HG02885 (cell line): ENCODE data around the gene NOL4L.

Source experiments
- ATAC-seq: cut with Tn5 transposase; IDR thresholded peaks from one replicate; pipeline ENCODE4 v1.9.1; 2021; ENCODE audit warnings: mild to moderate bottlenecking; ENCODE audit not compliant: unreplicated experiment, poor library complexity

NOL4L gene

DNA sequence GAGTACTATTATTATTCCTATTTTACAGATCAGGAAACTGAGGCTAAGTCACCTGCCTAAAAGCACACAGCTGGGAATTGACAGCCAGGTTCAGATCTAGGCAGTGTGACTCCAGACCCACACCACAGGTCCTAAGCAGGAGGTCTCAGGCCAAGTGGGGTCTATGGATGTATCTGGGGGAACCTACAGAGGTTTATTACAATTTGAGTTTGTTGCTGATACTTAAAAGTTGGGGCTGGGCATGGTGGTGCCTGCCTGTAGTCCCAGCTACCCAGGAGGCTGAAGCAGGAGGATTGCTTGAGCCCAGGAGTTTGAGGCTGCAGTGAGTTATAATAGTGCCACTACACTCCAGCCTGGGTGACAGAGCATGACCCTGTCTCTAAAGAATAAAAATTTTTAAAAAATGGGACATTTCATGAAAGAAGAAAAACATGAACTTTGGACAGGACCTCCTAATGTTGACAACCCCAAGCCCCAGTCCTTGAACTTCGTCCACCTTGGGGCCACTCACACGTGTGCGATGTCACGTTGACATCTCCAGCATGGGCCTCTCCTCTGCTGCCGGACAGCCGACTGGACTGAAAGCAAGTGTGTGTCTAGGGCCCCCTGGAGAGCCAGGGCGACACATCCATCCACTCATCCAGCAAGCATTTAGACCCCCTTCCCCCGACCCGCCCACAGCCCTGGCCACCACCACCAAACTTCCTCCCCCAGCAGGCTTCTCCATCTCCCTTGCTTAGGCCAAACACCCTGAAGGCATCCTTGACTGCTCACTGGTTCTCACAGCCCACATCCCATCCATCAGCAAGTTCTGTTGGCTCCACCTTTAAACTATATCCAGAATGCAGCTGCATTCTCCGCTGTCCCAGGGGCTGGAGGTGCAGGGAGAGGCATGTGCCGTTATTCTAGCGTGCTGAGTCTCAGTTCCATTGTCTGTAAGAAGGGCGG lies 40.0 kb downstream of the NOL4L start:
- ATAC-seq, result no peak

DNA sequence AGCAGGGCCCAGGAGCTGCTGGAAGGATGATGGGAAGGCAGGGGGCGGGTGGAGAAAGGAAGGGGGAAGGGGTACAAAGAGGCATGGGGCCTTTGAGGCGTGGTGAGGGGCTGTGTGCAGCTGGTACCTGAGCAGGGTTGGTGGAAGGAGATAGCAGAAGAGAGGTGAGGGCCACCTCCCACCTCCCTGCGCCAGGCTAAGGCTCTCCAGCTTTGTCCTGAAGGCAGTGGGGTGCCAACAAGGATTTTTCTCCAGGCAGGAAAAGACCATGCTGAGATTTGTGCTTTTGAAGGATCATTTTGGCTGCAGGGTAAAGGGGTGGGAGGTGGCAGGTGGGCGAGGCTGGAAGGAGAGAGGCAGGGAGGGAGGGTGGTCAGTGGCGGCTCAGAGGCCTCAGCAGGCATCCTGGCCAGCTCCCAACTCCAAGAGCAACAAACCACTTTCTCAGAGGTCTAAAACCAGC lies 40.8 kb downstream of the NOL4L start:
- ATAC-seq, result no peak

DNA sequence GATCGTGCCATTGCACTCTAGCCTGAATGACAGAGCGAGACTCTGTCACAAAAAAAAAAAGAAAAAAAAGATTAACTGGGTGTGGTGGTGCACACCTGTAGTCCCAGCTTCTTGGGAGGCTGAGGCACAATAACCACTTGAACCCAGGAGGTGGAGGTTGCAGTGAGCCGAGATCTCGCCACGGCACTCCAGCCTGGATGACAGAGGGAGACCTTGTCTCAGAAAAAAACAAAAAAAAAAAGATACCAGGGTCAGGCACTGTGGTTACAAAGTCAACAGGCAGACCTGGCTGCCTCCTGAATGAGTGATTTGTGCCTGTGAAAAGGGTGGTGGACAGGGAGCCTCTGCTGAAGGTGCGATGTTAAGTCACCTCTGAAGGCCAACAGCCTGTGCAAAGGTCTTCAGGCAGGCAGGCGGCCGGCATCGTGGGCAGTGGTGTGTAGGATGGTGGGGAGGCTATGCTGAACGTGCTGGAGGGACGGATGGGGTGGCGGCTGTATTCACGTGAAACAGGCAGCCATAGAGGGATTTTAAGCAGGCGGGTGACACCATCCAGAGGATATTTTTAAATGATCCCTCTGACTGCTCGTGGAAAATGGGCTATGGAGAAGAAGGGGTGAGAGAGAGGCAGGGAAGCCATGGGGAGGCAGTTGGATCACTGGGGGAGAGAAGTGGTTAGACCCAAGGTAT lies 41.4 kb downstream of the NOL4L start:
- no peak for ATAC-seq

GRCh38 chr20:32542259-32542615 lies 42.9 kb downstream of the NOL4L start:
- no peak for ATAC-seq

DNA sequence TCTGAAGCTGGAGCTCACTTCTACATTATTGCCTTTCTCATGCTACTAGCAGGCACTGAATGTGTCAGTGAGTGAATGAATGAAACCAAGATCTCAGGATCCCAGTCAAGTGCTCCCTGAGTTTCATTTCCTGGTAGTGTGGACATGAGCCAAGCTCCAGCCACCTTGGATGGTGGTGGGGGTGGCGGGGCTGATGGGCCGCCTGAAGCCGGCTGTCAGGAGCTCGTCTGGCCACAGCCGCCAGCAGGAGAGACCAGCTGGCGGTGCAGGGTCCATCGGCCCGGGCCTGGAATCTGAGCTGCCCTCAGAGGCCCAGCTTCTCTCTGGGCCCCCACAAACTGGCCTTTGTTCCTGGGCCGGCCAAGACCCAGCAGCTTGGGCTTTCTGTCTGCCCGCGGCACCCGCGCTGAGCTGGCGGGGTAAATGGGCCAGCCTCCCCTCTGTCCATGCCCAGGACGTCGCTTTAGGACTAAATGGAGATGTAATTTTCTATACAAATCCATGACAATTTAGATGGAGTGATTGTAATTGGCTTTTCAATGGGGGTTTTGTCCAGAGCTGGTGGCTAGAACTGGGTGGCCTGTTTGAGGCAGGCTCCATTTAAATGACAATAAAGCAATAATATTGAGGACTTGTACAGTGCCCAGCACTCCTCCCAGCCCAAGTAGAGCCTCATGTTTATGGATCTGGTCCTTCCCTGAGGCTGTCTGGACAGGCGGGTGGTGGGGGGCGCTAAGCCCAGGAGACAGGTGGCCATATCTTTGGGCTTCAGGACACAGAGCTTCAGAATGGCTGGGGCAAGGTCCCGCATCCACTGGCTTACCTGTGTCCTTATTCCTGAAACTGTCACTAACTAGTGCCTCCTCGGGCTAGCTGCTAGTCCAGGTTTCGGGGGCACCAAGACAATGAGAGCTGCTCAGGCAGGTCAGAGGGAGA lies 43.5 kb downstream of the NOL4L start:
- ATAC-seq, result no peak

GRCh38 chr20:32539817-32540675 lies 45.1 kb downstream of the NOL4L start:
- ATAC-seq, result no peak

DNA sequence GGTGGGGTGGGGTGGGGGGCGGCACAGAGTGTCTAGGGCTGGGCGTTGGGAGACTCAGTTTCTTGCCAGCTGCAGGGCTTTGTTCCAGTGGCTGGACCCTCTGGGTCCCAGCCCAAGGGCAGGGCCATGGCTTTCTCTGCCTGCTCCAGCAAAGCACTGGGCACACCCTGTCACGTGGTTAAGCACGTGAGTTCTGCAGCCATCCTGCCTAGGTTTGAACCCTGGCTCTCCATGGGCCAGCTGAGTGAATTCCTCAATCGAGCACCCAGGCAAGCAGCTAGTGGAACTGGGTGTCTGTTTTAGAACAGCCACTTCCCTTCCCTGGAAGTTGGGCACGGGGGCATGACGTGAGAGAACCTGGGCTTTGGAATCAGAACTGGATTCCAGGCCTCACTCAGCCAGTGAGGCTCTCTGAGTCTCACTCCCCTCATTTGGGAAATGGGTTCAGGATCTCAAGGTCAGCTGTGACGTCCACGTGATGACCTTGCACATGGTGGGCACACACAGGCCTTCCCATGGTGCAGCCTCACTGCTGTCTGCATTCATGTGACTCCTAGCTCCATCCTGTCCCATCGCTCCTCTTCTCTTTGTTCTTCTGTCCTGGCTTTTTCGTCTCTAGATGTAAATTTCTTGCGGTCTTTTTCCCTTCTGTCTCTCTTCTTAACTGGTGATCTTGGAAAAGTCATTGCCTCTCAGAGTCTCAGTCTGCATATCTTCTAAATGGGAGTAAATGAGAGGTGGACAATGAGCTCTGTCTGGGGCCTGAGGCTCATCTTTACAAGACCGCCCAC lies 45.9 kb downstream of the NOL4L start:
- no peak for ATAC-seq

DNA sequence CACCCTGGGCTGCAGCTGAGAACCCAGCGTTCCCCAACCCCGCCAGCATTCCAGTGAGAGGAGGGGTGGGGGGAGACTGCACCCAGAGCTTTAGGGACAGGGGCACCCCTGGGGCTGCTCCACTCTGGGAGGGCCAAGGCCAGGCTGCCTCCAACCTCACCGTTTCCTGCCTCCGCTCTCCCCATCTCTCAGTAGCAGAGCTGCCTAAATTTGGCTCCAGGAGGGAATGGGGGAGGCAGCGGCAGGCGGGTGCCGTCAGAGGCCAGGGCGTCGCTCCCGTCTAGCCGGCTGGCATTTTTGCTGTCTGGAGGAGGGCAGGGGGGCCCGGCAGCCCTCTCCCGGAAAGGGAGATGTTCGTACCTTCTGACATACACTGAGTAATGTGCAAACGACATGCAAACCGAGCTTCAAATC lies 46.6 kb downstream of the NOL4L start:
- no peak for ATAC-seq

- no peak for ATAC-seq
Measured at GRCh38 chr20:32537657-32538525, 47.2 kb downstream of the NOL4L start.

- peak; percentile 36 for ATAC-seq
Measured at GRCh38 chr20:32536851-32537656, 48.1 kb downstream of the NOL4L start.

- peak; percentile 54 for ATAC-seq
Measured at GRCh38 chr20:32535953-32536823, 48.9 kb downstream of the NOL4L start.

DNA sequence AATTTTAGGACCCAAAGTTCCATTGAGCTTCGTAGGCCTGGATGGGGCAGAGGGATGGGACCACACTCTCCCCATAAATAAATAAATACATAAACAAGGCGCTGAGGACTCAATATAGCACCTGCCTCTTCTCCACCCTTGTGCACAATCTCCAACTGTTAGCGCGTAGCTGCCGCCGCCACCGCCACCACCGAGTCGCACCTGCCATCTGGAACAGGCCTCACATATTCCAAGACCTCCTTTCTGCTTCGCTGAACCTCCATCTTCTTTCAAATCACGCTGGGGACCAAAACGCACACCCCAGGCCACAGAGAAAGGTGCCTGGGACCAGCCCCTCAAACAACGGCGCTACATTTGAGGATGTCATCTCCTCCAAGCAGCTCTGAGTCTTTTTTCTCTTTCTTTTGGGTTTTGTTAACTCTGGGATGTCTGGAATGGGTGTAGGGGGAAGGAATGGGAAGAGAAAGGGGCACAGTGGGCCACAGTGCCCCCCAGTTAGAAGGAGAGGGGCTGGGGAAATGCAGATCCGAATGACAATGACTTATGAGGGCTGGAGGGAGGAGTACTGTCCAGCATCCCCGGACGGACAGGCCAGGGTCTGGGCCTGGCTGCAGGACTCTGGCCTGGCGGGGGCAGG lies 49.7 kb downstream of the NOL4L start:
- no peak for ATAC-seq

DNA sequence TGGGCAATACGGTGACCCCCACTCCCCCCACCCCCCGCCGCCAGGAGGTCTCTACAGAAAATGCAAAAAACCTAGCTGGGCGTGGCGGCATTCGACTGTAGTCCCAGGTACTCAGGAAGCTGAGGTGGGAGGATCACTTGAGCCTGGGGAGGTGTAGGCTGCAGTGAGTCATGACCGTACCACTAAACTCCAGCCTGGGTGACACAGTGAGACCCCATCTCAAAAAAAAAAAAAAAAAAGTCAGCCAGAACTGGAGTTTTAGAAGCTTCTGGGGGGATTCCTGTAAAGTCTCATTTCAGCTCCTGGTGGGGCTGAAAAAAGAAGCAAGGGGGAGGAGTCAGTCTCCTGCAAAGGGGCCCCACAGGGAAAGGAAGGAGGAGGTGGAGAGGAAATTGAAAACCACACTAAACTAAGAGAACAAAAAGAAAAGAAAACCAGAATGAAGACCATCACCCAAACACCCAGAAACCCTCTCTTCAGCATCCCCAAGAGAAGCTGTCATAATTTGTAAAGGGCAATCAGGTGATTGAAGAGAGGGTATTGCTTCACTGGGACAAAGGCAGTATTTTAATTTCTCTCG lies 50.4 kb downstream of the NOL4L start:
- ATAC-seq, result no peak

DNA sequence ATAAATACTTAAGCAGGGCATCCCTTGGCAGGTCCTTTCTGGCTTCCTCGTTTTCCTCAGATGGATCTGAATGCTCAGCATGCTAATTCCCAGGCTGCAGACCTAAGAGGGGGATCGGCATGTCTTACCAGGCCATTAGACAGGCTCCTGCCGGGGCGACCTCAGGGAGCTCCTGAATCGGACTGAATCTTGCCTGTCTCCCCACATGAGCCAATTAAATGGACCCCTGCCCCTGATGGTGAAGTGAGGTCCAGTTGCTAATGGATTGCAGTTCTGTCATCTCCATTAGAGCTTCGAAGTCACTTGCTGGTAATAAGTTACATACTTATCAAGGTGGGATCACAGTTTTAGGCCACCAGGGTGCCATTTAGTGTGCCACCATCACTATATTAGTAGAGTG lies 51.4 kb downstream of the NOL4L start:
- no peak for ATAC-seq

- no peak for ATAC-seq
Measured at GRCh38 chr20:32532246-32532645, 52.9 kb downstream of the NOL4L start.
